Mesenchymal stem cell (in vitro differentiated cells and primary cell): ENCODE results near the gene HOXC12.

Experiments
- DNase-seq: peaks from one replicate; pipeline ENCODE4 v3.0.0-alpha.2; 2013
- H2AFZ ChIP-seq: one replicate; pipeline ENCODE4 v1.6.1; 2013; ENCODE audit warnings: low read depth, mild to moderate bottlenecking, control low read depth, inconsistent platforms, low read length, moderate library complexity
- H2AK5ac ChIP-seq: 2 replicates; pipeline ENCODE4 v1.6.1; 2013; ENCODE audit warnings: low read length, moderate library complexity, mild to moderate bottlenecking, inconsistent platforms; ENCODE audit not compliant: severe bottlenecking
- H2BK120ac ChIP-seq: one replicate; pipeline ENCODE4 v1.6.1; 2013; ENCODE audit warnings: low read depth, mild to moderate bottlenecking, inconsistent platforms, low read length, moderate library complexity
- H2BK12ac ChIP-seq, 2 experiments: one replicate each; pipeline ENCODE4 v1.6.1; 2013; ENCODE audit warnings: inconsistent platforms in 2 of 2, low read length in 2 of 2, mild to moderate bottlenecking in 2 of 2, moderate library complexity in 2 of 2, control low read depth in 1 of 2
- H2BK15ac ChIP-seq: one replicate; pipeline ENCODE4 v1.6.1; 2013; ENCODE audit warnings: mild to moderate bottlenecking, low read depth, inconsistent platforms; ENCODE audit not compliant: poor library complexity, severe bottlenecking
- H2BK5ac ChIP-seq: 2 replicates; pipeline ENCODE4 v1.6.1; 2013; ENCODE audit warnings: low read depth, mild to moderate bottlenecking, low read length, control low read depth, inconsistent platforms; ENCODE audit not compliant: poor library complexity, severe bottlenecking
- H3K14ac ChIP-seq, 2 experiments: one replicate each; pipeline ENCODE4 v1.6.1; 2013; ENCODE audit warnings: inconsistent platforms in 2 of 2, low read length in 2 of 2, control low read depth in 1 of 2, mild to moderate bottlenecking in 1 of 2, moderate library complexity in 1 of 2
- H3K18ac ChIP-seq, 2 experiments: one replicate each; pipeline ENCODE4 v1.6.1; 2013; ENCODE audit warnings: inconsistent platforms in 2 of 2, low read length in 2 of 2, control low read depth in 1 of 2, low read depth in 1 of 2, mild to moderate bottlenecking in 1 of 2
- H3K23ac ChIP-seq, 2 experiments: one replicate each; pipeline ENCODE4 v1.6.1; 2013; ENCODE audit warnings: inconsistent platforms in 2 of 2, low read length in 2 of 2, mild to moderate bottlenecking in 2 of 2, moderate library complexity in 2 of 2, control low read depth in 1 of 2
- H3K27ac ChIP-seq: 2 replicates; pipeline ENCODE4 v1.5.1; 2013; ENCODE audit warnings: mild to moderate bottlenecking, moderate library complexity, low read length, control low read depth, inconsistent platforms; ENCODE audit not compliant: poor library complexity, severe bottlenecking
- H3K27me3 ChIP-seq, 2 experiments: 2 replicates each; pipeline versions ENCODE4 v1.6.1 to v1.7.0; 2013; ENCODE audit warnings: low read length in 2 of 2, mild to moderate bottlenecking in 2 of 2, moderate library complexity in 2 of 2, control low read depth in 1 of 2, inconsistent platforms in 1 of 2; ENCODE audit not compliant: control insufficient read depth in 1 of 2, insufficient read depth in 1 of 2
- H3K36me3 ChIP-seq, 2 experiments: 2 replicates each; pipeline versions ENCODE4 v1.6.1 to v1.7.0; 2013; ENCODE audit warnings: low read length in 2 of 2, control low read depth in 1 of 2, inconsistent platforms in 1 of 2, low read depth in 1 of 2, mild to moderate bottlenecking in 1 of 2; ENCODE audit not compliant: insufficient read depth in 2 of 2, control insufficient read depth in 1 of 2
- H3K4ac ChIP-seq, 2 experiments: one replicate each; pipeline ENCODE4 v1.6.1; 2013; ENCODE audit warnings: inconsistent platforms in 2 of 2, low read length in 2 of 2, mild to moderate bottlenecking in 2 of 2, moderate library complexity in 2 of 2, control low read depth in 1 of 2, low read depth in 1 of 2
- H3K4me1 ChIP-seq: 2 replicates; pipeline ENCODE4 v1.6.1; 2013; ENCODE audit warnings: low read depth, low read length, control low read depth; ENCODE audit not compliant: control insufficient read depth, insufficient read depth
- H3K4me2 ChIP-seq: 2 replicates; pipeline ENCODE4 v1.6.1; 2013; ENCODE audit warnings: low read length, mild to moderate bottlenecking, inconsistent platforms; ENCODE audit not compliant: poor library complexity, severe bottlenecking
- H3K4me3 ChIP-seq, 2 experiments: 2 replicates each; pipeline versions ENCODE4 v1.5.1 to v1.7.0; 2013; ENCODE audit warnings: low read length in 2 of 2, mild to moderate bottlenecking in 2 of 2, control low read depth in 1 of 2, low read depth in 1 of 2; ENCODE audit not compliant: insufficient read depth in 1 of 2
- H3K79me1 ChIP-seq: replicated peaks from 2 replicates; pipeline ENCODE4 v1.6.1; 2013; ENCODE audit warnings: mild to moderate bottlenecking, control low read depth, low read length, inconsistent platforms; ENCODE audit not compliant: poor library complexity, severe bottlenecking
- H3K9ac ChIP-seq: 2 replicates; pipeline ENCODE4 v1.7.0; 2013; ENCODE audit warnings: mild to moderate bottlenecking, low read length, moderate library complexity
- H3K9me3 ChIP-seq: 2 replicates; pipeline ENCODE4 v1.7.0; 2013; ENCODE audit warnings: mild to moderate bottlenecking, low read length; ENCODE audit not compliant: control insufficient read depth
- H4K8ac ChIP-seq: one replicate; pipeline ENCODE4 v1.6.1; 2013; ENCODE audit warnings: inconsistent platforms, mild to moderate bottlenecking, low read length, moderate library complexity
- H4K91ac ChIP-seq: one replicate; pipeline ENCODE4 v1.6.1; 2013; ENCODE audit warnings: mild to moderate bottlenecking, low read length, inconsistent platforms
- WGBS: methylation state at CpG from one replicate; pipeline ENCODE4 v1.1.7; 2013; ENCODE audit warnings: mixed read lengths; 5-methylcytosine and 5-hydroxymethylcytosine counted together

HOXC12 gene

DNA sequence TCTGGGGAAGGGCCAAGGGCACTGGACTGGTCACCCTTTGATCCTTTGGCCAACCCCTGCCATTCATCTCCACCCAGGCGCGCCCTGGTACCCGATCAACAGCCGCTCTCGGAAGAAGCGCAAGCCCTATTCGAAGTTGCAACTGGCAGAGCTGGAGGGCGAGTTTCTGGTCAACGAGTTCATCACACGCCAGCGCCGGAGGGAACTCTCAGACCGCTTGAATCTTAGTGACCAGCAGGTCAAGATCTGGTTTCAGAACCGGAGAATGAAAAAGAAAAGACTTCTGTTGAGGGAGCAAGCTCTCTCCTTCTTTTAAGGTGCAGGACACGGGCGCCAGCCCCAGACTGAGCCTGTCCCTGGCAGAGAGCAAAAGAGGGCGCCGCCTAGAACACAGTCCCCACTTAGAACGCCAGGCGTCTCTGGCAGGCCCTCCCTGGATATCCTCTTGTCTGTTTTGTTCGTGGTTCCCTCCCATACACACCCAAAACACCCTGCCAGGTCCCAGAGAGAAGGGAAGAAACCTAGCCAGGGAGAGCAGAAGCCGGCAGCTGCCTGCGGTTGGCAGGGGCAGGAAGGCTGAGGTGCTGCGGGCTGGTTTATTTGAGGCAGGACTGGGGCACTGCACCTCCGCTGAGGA, 1.7 kb downstream of the HOXC12 start:
- Histone ChIP-seq H3K4me3 (no peak overlapping the region), H2BK12ac (no peak overlapping the region), H4K91ac (no peak overlapping the region), H3K23ac (peak overlapping the region in 1 of 2 experiments; percentile 42), H2AFZ (no peak overlapping the region), H3K18ac (no peak overlapping the region), H2BK15ac (no peak overlapping the region), H4K8ac (no peak overlapping the region), H3K36me3 (peaks cover 0 to 9% of the 10 kb centered on the region in 2 experiments), H3K9me3 (peaks cover 18% of the 10 kb centered on the region), H3K14ac (no peak overlapping the region), H3K79me1 (no peaks in the 10 kb centered on the region), H3K4me1 (peaks cover 22% of the 10 kb centered on the region), H3K4me2 (no peak overlapping the region), H2BK120ac (no peak overlapping the region), H3K4ac (no peak overlapping the region), H3K27ac (no peak overlapping the region), H2AK5ac (no peak overlapping the region), H3K9ac (no peak overlapping the region), H2BK5ac (no peak overlapping the region), H3K27me3 (peaks cover 99 to 100% of the 10 kb centered on the region in 2 experiments)
- no peak for DNase-seq
- 19% methylated on average over 24 of the region's 25 CpGs for WGBS

- Histone ChIP-seq H3K9me3 (peaks cover 18% of the 10 kb centered on the region), H3K27ac (no peak overlapping the region), H3K27me3 (peaks cover 99 to 100% of the 10 kb centered on the region in 2 experiments), H3K4ac (no peak overlapping the region), H3K36me3 (peaks cover 0 to 4% of the 10 kb centered on the region in 2 experiments), H2BK15ac (no peak overlapping the region), H4K91ac (no peak overlapping the region), H2AK5ac (no peak overlapping the region), H3K23ac (no peak overlapping the region), H3K14ac (no peak overlapping the region), H3K4me3 (no peak overlapping the region), H3K9ac (no peak overlapping the region), H2BK5ac (no peak overlapping the region), H2BK12ac (no peak overlapping the region), H4K8ac (no peak overlapping the region), H3K18ac (no peak overlapping the region), H3K4me1 (peaks cover 17% of the 10 kb centered on the region), H3K79me1 (no peaks in the 10 kb centered on the region), H2AFZ (no peak overlapping the region), H3K4me2 (no peak overlapping the region), H2BK120ac (no peak overlapping the region)
- no peak for DNase-seq
- 44% methylated on average over 11 of the region's 11 CpGs for WGBS
These were observed 2.3 kb downstream of the HOXC12 start for GRCh38 chr12:53956914-53957536.

GRCh38 chr12:53958128-53958527, 3.4 kb downstream of the HOXC12 start:
- no peak overlapping the region for H3K27ac ChIP-seq
- H4K8ac ChIP-seq: no peak overlapping the region
- peaks cover 99 to 100% of the 10 kb centered on the region in 2 experiments for H3K27me3 ChIP-seq
- H2AFZ ChIP-seq: no peak overlapping the region
- H3K79me1 ChIP-seq: no peaks in the 10 kb centered on the region
- no peak overlapping the region for H2BK5ac ChIP-seq
- no peak overlapping the region for H2BK120ac ChIP-seq
- H3K18ac ChIP-seq: no peak overlapping the region
- DNase-seq: no peak
- H3K9me3 ChIP-seq: peaks cover 18% of the 10 kb centered on the region
- H3K4me3 ChIP-seq: no peak overlapping the region
- H4K91ac ChIP-seq: no peak overlapping the region
- H3K36me3 ChIP-seq: peaks cover 0 to 4% of the 10 kb centered on the region in 2 experiments
- no peak overlapping the region for H3K9ac ChIP-seq
- H2AK5ac ChIP-seq: no peak overlapping the region
- no peak overlapping the region for H2BK15ac ChIP-seq
- H3K4me2 ChIP-seq: no peak overlapping the region
- no peak overlapping the region for H3K23ac ChIP-seq
- no peak overlapping the region for H3K4ac ChIP-seq
- H2BK12ac ChIP-seq: no peak overlapping the region
- H3K4me1 ChIP-seq: peaks cover 10% of the 10 kb centered on the region
- WGBS: 28% methylated on average over 3 of the region's 3 CpGs
- H3K14ac ChIP-seq: no peak overlapping the region

- 34% methylated on average over 4 of the region's 4 CpGs for WGBS
- H3K4me3 ChIP-seq: no peak overlapping the region
- H3K79me1 ChIP-seq: no peaks in the 10 kb centered on the region
These were observed 4.6 kb downstream of the HOXC12 start for GRCh38 chr12:53959314-53959713.

More at GRCh38 chr12:53959314-53959713, 4.6 kb downstream of the HOXC12 start:
- peaks cover 99 to 100% of the 10 kb centered on the region in 2 experiments for H3K27me3 ChIP-seq
- H3K9ac ChIP-seq: no peak overlapping the region
- H3K18ac ChIP-seq: no peak overlapping the region
- H2BK15ac ChIP-seq: no peak overlapping the region
- H3K23ac ChIP-seq: no peak overlapping the region
- H2BK12ac ChIP-seq: no peak overlapping the region
- peaks cover 13% of the 10 kb centered on the region for H3K4me1 ChIP-seq
- peaks cover 18% of the 10 kb centered on the region for H3K9me3 ChIP-seq
- no peak overlapping the region for H2AFZ ChIP-seq
- no peak overlapping the region for H3K4me2 ChIP-seq
- no peak overlapping the region for H4K91ac ChIP-seq
- H2BK120ac ChIP-seq: no peak overlapping the region
- no peak overlapping the region for H3K4ac ChIP-seq
- DNase-seq: no peak
- peaks cover 0 to 4% of the 10 kb centered on the region in 2 experiments for H3K36me3 ChIP-seq
- no peak overlapping the region for H3K27ac ChIP-seq
- H3K14ac ChIP-seq: no peak overlapping the region
- no peak overlapping the region for H4K8ac ChIP-seq
- H2AK5ac ChIP-seq: no peak overlapping the region
- H2BK5ac ChIP-seq: no peak overlapping the region
